Fibroblast of upper back skin (primary cell): ENCODE measurements around the gene KIF1A.

Experiments used
- DNase-seq: peaks from one replicate; pipeline ENCODE4 v3.0.0-alpha.2; 2013

KIF1A gene

GRCh38 chr2:240819858-240820606, at the start of gene KIF1A:
KIF1A (minus strand) TSS chr2:240820219; CDS start chr2:240797752, 22,467 bp downstream.
- no peak for DNase-seq

- no peak for DNase-seq
Observed at GRCh38 chr2:240869109-240869955, 49.3 kb upstream of the KIF1A start.

- DNase-seq = no peak
Observed at GRCh38 chr2:240868286-240869108, 48.5 kb upstream of the KIF1A start, which contains the start of gene AGXT. AGXT (plus strand) TSS chr2:240868824; CDS start chr2:240868866, 42 bp downstream.

- DNase-seq = no peak
Observed at GRCh38 chr2:240865391-240865790, 45.4 kb upstream of the KIF1A start.

GRCh38 chr2:240864475-240864874, 44.5 kb upstream of the KIF1A start:
- DNase-seq = no peak

GRCh38 chr2:240861547-240861946, 41.5 kb upstream of the KIF1A start:
- no peak for DNase-seq

GRCh38 chr2:240858871-240859270, 38.9 kb upstream of the KIF1A start:
- no peak for DNase-seq

GRCh38 chr2:240858321-240858720, 38.3 kb upstream of the KIF1A start:
- DNase-seq = no peak

- no peak for DNase-seq
Observed at GRCh38 chr2:240857039-240858008, 37.3 kb upstream of the KIF1A start.

GRCh38 chr2:240856151-240856980, 36.3 kb upstream of the KIF1A start:
- DNase-seq = no peak

- DNase-seq = no peak
Observed at GRCh38 chr2:240855670-240856069, 35.7 kb upstream of the KIF1A start.

GRCh38 chr2:240852671-240853314, 32.8 kb upstream of the KIF1A start:
- DNase-seq = no peak

- peak; percentile 66 for DNase-seq
Observed at GRCh38 chr2:240851078-240851991, 31.3 kb upstream of the KIF1A start.

GRCh38 chr2:240850756-240851077, 30.7 kb upstream of the KIF1A start:
- DNase-seq = no peak

GRCh38 chr2:240850026-240850425, 30.0 kb upstream of the KIF1A start:
- DNase-seq = no peak

- no peak for DNase-seq
Observed at GRCh38 chr2:240848900-240849680, 29.1 kb upstream of the KIF1A start.

- no peak for DNase-seq
Observed at GRCh38 chr2:240847817-240848216, 27.8 kb upstream of the KIF1A start.

GRCh38 chr2:240846873-240847595, 27.0 kb upstream of the KIF1A start:
- no peak for DNase-seq
